Endometrial microvascular endothelial cells (primary cell): Measurements from ENCODE around the gene PPBP. TPM values are rescaled to one million over a fixed set of nuclear protein-coding genes. Genes with fewer than 3 reads are reported as not detected.
"Not testable (repeated sequence)": the region's sequence is repeated elsewhere in the genome, so short reads cannot be mapped to it uniquely, and the experiment has no call there.

Source experiments
- in situ Hi-C: cut with HindIII; loops from 2 replicates; pipeline ENCODE4 v1.10.0; 2017; ENCODE audit warnings: low sequenced_read_pairs, low pct_unique_long_range_greater_than_20kb; ENCODE audit errors: inconsistent ontology term
- total RNA-seq: library from RNA; depleted of rRNA; stranded (reverse); fragments of >200 nt; gene quantifications from one replicate; pipeline ENCODE4 v1.2.3, GENCODE V29; 2015; ENCODE audit errors: inconsistent ontology term

PPBP gene
- total RNA-seq, 1 donor from 2014 or later, result not detected

DNA sequence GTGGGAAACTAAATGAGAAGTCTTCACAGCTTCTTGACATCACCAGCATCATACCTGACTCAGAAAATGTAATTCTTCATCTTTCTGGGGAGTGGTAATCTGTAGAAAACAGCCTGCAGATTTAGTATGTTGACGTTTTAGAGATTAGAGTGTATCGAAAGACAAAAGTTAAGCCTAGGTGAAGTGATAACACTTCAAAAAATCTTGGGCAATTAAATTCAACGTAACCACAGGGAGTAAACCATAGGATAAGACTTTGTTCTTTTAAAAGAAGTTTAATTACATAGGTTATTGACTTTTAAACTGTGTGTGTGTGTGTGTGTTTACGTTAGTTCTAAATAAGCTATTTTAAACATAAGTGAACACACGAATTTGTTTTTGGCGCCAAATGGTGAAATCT, 12.3 kb upstream of the PPBP start:
- in situ Hi-C loops, result no loop called here

DNA sequence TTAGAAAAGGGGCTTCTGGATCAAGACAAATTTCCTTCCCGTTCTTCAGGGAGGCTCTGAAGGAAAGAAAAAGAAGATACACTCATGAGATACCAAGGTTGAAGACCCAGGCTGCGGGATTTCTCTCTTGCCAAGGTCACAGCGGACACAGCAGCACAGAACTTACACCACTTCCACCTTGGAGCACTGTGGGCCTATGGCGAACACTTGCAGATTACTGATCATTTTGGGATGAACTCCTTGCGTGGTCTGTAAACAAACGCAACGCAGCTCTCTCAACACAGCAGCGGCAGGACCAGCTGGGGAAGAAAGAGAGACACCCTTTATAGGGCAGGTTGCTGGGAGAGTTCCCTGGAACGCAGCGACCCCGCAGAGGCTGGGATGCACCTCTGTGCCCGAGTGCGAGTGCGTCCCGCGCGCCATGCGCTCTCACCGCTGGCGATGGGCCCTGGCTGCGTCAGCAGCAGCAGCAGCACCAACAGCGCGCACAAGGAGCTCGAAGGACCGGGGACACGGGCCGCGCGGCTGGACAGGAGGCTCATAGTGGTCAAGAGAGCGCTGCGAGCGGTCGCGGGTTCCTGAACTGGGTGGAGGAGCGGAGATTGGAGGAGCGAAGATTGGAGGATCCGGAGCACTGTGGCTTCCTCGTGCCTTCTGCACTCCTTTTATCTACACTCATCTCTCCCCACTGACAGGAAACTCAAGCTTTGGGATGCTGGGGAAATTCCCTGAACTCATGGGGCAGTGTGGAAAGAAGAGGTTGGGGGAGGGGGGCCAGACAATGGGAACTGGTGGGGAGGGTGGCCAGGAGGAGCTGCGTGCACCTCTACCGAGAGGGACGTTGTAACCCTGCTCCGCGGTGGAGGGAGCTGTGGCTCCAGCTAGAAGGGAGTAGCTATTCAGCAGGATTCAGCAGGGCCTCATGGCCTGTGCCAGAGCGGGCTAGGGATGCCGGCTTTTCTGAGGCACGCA, 10.3 kb upstream of the PPBP start, which contains the start of gene CXCL5:
Gene CXCL5, minus strand, starts transcription at position 638 of the 972 bp plus-strand sequence. Its CDS starts 96 bp downstream, at position 542.
- in situ Hi-C loops, result no loop called here

DNA sequence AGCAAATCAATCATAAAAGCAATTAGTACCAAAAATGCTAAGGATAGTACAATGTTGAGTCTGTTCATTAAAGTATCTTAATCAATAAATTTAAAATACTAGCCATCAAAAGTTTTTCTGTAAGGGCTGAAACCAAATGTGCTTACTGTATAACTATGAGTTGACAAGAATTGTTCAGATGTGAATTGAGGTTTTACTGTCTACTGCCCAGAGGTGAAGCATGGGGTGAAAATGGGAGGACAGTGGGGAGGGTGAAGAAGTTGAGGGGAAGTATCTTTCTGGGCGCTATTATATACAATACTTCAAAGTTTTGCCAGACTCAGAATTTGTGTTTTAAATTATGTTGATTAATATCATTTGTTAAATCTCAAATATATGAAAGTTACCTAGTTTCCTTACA, 4.1 kb upstream of the PPBP start:
- in situ Hi-C loops, result no loop called here

DNA sequence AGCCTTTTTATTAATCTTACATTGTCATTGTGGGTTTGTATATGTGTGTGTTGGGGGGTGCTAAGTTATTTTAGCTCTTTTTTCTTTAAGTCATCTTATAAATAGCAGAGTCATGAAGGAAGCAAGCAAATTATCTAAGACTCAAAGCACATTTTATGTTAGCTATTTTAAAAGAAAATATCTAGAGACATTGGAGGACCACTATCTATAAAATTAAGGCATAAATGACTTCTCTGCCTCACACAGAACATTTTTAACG, 3.7 kb upstream of the PPBP start:
- in situ Hi-C loops, result no loop called here

DNA sequence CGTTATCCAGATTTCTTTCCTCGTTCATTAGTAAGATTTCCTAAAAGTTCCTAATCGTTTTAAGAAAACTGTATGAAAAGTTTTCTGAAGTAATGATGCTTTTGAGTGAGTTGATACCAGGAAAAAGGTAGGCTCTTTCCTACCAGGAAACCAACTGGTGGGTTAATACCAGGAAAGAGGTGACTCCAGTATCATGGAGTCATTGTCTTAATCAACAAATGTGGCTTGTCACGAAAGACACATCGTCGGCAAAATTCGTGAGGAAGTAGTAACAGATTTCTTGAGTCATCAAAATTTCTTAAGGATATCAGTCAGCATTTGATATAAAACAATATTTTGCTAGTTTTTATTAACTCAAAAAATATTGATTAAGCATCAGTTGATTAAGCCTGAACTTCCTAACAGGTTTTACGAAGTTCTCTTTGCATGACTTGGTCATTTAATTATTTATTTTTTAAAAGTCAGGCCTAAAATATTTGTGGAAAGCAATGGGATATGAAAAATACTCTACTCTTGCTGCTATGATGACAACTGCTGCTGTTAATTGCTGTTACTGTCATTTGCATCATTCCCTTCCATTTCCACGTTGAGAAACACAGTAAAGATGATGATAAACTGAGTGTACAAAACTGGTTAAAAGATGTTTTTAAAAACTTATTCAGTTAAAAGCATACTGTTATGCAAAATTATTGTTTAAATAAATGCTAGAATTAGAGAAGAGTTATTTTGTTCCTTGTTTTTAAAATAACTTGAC, 3.2 kb upstream of the PPBP start:
- in situ Hi-C loops, result no loop called here

DNA sequence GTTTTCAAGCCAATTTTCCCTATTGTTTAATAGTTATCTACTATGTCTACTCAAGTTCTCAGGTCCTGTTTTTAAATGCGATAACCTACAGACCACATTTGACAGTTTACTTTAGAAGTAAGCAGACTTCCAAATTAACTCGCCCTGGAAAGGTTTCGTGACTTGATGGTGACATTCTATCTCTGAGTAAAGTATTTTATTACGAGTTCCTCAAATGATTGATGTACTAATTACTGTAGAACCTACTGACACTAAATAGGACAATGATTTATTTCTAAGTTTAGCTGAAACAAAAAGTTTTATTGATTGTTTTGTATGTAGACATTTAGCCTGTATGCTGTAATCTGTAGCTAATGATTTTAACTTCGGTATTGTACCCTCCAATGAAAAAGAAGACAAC, 1.9 kb upstream of the PPBP start:
- in situ Hi-C loops, result no loop called here

DNA sequence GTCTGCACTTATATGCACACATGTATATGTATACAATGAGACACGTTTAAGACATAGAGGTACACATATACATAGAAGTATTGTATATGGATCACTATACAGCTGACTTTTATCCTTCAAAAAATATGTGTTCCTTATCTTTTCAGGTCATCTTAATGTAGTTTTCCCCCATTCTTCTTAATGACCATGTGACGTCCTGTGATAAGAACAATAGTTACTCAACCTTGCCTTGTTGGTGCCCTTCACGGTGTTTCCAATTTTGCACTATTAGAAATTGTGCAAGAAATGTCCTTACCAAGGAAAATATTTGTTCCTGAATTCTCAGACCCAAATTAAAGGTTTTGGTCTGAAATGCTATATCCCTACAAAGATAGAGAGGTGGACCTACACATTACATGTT, 1.0 kb upstream of the PPBP start:
- in situ Hi-C loops, result no loop called here

DNA sequence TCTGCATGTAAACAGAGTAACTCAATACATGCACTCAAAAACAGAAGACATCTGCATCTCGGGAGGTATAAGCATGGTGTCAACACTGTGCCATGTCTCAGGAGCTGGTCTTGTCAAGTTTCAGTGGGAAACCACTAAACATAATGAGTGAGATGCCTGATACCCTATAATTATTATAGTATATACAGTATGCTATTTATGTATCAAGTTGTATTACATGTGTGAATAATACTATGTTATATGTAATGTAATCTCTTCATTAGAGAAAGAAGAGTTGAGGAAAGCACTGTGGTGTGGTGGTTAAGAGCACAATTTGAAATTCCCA, 2.5 kb downstream of the PPBP start:
- in situ Hi-C loops, result no loop called here

DNA sequence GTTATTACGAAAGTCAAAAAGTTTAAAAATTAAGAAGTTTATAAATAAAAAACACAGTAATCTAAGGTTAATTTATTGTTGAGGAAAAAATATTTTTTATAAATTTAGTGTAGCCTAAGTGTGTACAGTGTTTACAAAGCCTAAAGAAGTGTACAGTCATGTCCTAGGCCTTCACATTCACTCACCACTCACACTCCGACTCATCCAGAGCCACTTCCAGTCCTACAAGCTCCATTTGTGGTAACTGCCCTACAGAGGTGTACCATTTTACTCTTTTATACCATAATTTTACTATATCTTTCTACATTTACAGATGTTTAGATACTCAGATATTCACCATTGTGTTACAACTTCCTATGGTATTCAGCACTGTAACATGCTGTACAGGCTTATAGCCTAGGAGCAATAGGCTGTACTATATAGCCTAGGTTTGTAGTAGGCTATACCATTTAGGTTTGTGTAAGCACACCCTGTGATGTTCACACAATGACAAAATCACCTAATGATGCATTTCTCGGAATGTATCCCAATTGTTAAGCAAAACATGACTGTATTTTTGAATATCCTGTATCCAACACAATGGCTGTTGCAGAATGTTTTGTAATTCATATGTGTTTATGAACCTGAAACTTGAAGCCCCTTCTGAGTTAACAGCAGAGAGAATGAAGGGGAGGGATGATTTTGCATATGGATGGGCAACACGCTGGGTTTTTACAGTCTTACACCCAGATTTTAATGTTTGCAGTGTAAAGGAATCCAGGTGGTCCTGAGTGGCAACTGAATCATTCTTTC, 3.1 kb downstream of the PPBP start:
- in situ Hi-C loops, result no loop called here

DNA sequence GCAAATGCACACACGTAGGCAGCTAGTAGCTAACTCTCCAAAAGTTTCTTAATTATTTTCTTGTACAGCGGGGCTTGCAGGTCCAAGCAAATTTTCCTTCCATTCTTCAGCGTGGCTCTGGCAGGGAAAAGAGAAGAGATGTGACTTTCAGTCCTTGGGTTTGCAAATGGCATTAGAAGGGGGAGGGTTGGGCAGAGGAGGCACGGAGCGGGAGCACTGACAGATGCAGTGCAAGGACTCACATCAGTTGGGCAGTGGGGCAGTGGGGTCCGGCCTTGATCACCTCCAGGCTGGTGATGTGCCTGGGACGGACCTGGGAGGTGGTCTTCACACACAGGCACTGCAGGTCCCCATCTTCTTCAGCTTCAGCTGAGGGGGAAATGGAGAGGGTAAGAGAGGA, 6.8 kb downstream of the PPBP start:
- in situ Hi-C loops, result not testable (repeated sequence)

DNA sequence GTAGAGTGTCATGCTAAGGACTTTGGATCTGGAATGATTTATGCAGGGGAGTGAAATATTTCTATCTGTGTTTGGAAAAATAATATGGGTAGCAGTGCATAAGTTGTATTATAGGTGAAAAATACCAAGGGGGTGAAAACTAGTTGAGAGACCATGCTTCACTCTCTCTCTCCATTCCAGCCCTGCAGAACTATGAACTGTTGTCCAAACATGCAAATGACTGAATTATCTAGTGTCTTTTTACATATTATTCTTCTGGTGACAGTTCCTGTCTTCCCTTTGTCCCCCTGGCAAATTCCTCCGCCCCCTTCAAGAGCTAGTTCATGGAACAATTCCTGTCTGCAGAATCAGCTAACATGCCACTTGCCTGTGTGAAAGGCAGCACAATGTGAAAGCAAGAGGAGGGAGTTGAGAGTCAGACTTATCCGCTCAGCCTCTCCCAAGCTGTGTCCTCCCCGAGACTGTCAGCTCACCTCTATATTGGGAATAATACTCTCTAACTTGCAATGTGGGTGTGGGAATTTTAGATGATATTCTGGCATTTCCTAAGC, 8.5 kb downstream of the PPBP start:
- in situ Hi-C loops, result no loop called here

DNA sequence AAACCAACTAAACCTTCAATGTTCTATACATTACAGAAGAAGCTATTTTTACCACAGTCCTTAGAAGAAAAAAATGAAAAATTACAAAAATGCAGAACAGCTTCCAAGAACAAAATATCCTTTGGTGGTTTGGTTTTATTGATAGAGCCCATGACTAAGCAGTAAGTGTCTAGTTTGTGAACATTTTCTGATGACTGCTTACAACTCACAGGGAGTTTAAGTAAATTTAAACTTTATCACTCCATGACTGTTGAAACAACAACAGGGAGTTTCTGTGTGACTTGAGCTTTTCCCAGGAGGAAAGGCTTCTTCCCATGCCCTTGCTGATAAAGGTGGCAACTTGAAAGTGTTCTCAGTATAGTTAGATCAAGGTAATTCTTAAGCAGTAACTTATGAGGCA, 9.1 kb downstream of the PPBP start:
- in situ Hi-C loops, result no loop called here

DNA sequence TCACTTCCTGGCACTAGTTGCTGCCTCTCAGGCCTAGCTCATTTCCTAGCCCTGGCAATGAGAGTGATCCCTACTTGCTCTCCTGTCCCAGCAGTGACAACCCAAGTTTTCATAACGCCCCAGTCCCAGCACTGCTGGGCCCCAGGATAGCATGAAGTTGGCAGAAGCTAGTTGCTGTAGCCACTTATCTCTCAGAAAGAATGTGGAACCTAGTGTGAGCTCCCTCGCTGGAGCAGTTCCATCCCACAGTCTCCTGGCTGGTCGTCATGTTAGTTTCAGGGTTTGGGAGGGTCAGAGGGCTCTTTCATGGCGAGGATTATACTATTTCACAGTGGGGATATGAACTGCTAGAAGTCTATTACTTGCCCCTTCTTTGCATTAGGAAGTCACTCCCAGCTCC, 11.3 kb downstream of the PPBP start:
- in situ Hi-C loops, result no loop called here

DNA sequence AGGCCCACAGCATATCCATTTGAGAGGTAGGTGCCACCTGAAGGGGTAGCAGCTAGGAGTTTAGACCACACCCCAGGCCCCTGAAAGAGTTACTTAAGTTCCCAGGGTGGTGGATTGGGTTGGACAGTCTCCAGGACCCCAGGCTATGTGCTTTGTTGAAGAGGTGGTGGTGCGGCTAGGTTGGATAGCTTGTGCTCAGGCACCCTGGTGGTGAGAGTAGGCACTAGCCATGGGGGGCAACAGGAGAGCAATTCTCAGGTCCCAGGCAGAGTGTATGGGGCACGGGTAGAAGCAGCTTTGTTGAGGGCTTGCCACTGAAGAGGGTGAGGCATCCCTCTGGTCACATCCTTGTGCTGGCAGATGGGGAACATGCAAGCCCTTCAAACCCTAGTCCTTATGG, 11.8 kb downstream of the PPBP start:
- in situ Hi-C loops, result no loop called here

DNA sequence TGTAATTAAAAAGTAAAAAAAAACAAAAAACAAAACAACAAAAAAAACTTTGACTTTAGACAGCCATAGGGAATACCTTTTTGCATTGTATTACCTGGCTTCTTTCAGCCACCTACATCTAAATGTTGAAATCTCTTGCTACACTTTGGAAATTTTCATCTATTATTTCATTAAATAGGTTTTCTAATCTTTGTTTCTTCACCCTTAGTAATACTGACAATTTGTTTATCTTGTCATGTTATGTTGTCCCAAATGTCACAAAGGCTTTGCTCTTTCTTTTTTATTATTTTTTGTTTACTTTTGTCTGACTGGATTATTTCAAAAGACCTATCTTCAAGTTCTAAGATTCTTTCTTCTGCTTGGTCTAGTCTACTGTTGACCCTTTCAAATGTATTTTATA, 13.6 kb downstream of the PPBP start:
- in situ Hi-C loops, result no loop called here

DNA sequence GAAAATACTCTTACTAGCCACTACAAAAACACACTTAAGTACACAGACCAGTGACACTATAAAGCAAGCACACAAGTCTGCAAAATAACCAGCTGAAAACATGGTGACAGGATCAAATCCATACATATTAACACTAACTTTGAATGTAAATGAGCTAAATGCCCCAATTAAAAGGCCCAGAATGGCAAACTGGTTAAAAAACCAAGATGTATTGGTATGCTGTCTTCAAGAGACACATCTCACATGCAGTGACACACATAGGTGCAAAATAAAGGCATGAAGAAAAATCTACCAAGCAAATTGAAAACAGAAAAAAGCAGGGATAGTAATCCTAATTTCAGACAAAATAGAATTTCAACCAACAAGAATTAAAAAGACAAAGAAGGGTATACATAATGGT, 17.0 kb downstream of the PPBP start:
- in situ Hi-C loops, result no loop called here

DNA sequence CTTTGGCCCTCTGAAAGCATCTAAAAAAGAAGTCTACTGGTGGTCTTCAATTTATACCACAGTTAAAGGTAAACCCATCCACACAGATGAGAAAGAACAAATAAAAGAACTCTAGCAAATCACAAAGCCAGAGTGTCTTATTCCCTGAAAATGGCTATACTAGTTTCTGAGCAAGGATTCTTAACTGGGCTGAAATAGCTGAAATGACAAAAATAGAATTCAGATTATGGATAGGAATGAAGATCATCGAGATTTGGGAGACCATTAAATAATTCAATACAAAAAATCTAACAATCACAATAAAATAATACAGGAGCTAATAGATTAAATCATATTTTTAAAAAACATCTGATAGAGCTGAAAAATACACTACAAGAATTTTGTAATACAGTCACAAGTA, 18.0 kb downstream of the PPBP start:
- in situ Hi-C loops, result no loop called here

DNA sequence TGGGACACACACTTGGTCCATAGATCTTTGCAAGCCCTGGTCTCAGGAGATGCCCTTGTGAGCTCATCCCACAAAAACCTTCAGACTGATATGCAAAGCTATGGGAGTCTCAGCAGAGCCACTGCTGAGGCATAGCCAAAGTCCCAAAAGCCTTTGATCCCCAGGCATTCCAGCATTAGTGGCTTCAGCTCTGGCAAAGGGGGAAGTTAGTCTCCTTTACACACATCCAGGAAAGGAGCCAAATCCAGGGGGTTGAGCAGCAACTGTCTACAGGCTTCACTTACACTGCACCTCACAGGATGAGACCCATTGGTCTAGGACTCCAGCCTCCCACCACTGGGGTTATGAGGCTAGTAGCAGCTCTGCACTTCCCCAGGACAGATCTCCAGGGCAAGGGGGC, 20.1 kb downstream of the PPBP start:
- in situ Hi-C loops, result no loop called here

DNA sequence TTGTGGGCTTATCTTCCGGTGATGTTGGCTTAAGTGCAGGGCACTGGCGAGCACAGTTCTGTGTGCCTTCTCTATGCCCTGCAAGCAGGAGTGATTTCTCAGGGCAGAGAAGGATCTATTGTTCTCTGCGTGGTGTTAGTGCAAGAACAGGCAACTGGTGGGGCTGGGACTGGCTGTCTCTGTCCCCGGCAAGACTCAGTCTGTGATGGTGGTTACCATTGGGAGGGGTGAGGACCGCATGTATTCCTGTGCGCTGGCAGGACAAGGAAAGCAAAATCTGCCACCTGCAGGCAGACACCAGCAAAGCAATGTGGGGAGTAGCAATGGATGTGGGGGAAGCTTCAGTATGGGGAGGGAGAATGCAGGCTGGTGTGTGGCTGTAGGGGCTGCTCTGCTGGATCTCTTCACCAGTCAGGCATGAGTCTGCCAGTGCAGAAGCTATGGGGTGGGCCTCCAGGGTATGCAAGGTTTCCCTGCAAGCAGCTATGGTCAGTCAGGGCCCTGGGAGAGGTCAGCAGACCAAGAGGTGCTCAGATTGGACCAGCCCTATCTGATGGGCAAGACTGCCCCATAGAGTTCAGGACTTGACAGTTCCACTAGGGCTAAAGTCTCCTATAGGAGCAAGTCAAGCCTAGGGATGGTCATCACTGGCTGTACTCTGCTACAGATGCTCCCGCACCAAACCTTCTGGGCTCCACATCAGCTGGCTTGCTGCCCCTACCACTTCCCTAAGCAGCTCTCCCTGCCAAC, 23.0 kb downstream of the PPBP start:
- in situ Hi-C loops, result no loop called here
